Cardiac muscle cell (in vitro differentiated cells and primary cell): Measurements from ENCODE around the gene SCN4B. TPM values are rescaled to one million over a fixed set of nuclear protein-coding genes. Genes with fewer than 3 reads are reported as not detected.

Experiments
- DNase-seq, 2 donors: peaks; one replicate each; pipeline versions ENCODE4 v3.0.0 to v3.0.0-alpha.2; 2010 to 2017; ENCODE audit warnings: low read depth in 1 of 2, low spot score in 1 of 2
- H3K27ac ChIP-seq: fragments of 200-600 bp; sonication (generic); 2 replicates; pipeline ENCODE4 v1.5.1; 2016
- H3K27me3 ChIP-seq: fragments of 200-600 bp; sonication (generic); 2 replicates; pipeline ENCODE4 v1.6.0; 2016; ENCODE audit warnings: control low read depth
- H3K36me3 ChIP-seq: fragments of 200-600 bp; sonication (generic); 2 replicates; pipeline ENCODE4 v1.5.1; 2016; ENCODE audit warnings: control low read depth
- H3K4me1 ChIP-seq: fragments of 200-600 bp; sonication (generic); 2 replicates; pipeline ENCODE4 v1.8.1; 2017; ENCODE audit warnings: low read depth, mild to moderate bottlenecking, mixed run types
- H3K4me3 ChIP-seq: fragments of 200-600 bp; sonication (generic); 2 replicates; pipeline ENCODE4 v1.5.1; 2016; ENCODE audit warnings: mild to moderate bottlenecking
- H3K9me3 ChIP-seq: fragments of 200-600 bp; sonication (generic); 2 replicates; pipeline ENCODE4 v1.5.1; 2017; ENCODE audit warnings: low read depth, mild to moderate bottlenecking, control low read depth
- CTCF ChIP-seq: IDR thresholded peaks from 2 replicates; pipeline ENCODE4 v1.5.1; 2012; ENCODE audit warnings: low read depth, mild to moderate bottlenecking, low read length
- polyA plus RNA-seq: library from polyadenylated mRNA; unstranded; fragments of >200 nt; fragmentation: Nextera tagmentation; extraction: Ambion mirVana; gene quantifications from 2 replicates; pipeline ENCODE4 v1.2.1, GENCODE V29; 2016
- total RNA-seq: library from RNA; depleted of rRNA; stranded (reverse); fragments of >200 nt; gene quantifications from 2 replicates; pipeline ENCODE4 v1.2.3, GENCODE V29; 2016

SCN4B gene
- total and polyA plus RNA-seq, 2 experiments from 2014 or later, result 0.21 to 0.39 TPM

- no peak for TF ChIP-seq CTCF
- H3K36me3 ChIP-seq, result no peaks in the 10 kb centered on the region
- H3K9me3 ChIP-seq, result no peaks in the 10 kb centered on the region
- H3K27me3 ChIP-seq, result no peaks in the 10 kb centered on the region
- H3K4me3 ChIP-seq, result no peak overlapping the region
- no peak for DNase-seq
- peaks cover 6% of the 10 kb centered on the region for H3K4me1 ChIP-seq
- H3K27ac ChIP-seq, result no peak overlapping the region
Observed at GRCh38 chr11:118112711-118113430, 39.8 kb downstream of the SCN4B start.

- DNase-seq, result no peak
- H3K4me3 ChIP-seq, result no peak overlapping the region
- TF ChIP-seq CTCF, result no peak
- no peaks in the 10 kb centered on the region for H3K4me1 ChIP-seq
- no peaks in the 10 kb centered on the region for H3K9me3 ChIP-seq
- no peaks in the 10 kb centered on the region for H3K36me3 ChIP-seq
- H3K27ac ChIP-seq, result no peak overlapping the region
- no peaks in the 10 kb centered on the region for H3K27me3 ChIP-seq
Observed at GRCh38 chr11:118111744-118112035, 40.9 kb downstream of the SCN4B start.

GRCh38 chr11:118111019-118111743, 41.4 kb downstream of the SCN4B start:
- no peaks in the 10 kb centered on the region for H3K4me1 ChIP-seq
- DNase-seq, result no peak
- TF ChIP-seq CTCF, result no peak
- H3K4me3 ChIP-seq, result no peak overlapping the region
- no peaks in the 10 kb centered on the region for H3K9me3 ChIP-seq
- H3K27ac ChIP-seq, result no peak overlapping the region
- H3K27me3 ChIP-seq, result no peaks in the 10 kb centered on the region
- H3K36me3 ChIP-seq, result no peaks in the 10 kb centered on the region

- TF ChIP-seq CTCF, result no peak
- no peaks in the 10 kb centered on the region for H3K27me3 ChIP-seq
- H3K4me3 ChIP-seq, result no peak overlapping the region
- DNase-seq, result peak in 1 of 2 donors; percentile 16
- H3K4me1 ChIP-seq, result no peaks in the 10 kb centered on the region
- no peaks in the 10 kb centered on the region for H3K9me3 ChIP-seq
- no peaks in the 10 kb centered on the region for H3K36me3 ChIP-seq
- no peak overlapping the region for H3K27ac ChIP-seq
Observed at GRCh38 chr11:118109231-118109630, 43.4 kb downstream of the SCN4B start.

- no peak for DNase-seq
- H3K9me3 ChIP-seq, result no peaks in the 10 kb centered on the region
- no peak overlapping the region for H3K4me3 ChIP-seq
- no peaks in the 10 kb centered on the region for H3K27me3 ChIP-seq
- no peak overlapping the region for H3K27ac ChIP-seq
- no peak for TF ChIP-seq CTCF
- H3K36me3 ChIP-seq, result no peaks in the 10 kb centered on the region
- no peaks in the 10 kb centered on the region for H3K4me1 ChIP-seq
Observed at GRCh38 chr11:118108513-118108912, 44.1 kb downstream of the SCN4B start.
